Spleen (tissue), 7 donors: ENCODE results near the gene PRR15L.

ENCODE experiments used
- CTCF ChIP-seq, 11 experiments: fragments of 200-600 bp in 7 of 11; fragments of 450-650 bp in 4 of 11; sonication (generic) in 4 of 11; IDR thresholded peaks in 8 of 11; conservative IDR thresholded peaks in 3 of 11; 1 replicate in 7 of 11; 2 replicates in 4 of 11; pipeline versions ENCODE4 v1.4.0 to v1.8.0; 2016 to 2021; ENCODE audit warnings: antibody characterized with exemption in 11 of 11, inconsistent platforms in 4 of 11, mild to moderate bottlenecking in 1 of 11
- POLR2AphosphoS5 ChIP-seq, 3 donors: sonication (generic); formaldehyde crosslinking; IDR thresholded peaks; one replicate each; pipeline ENCODE4 v1.5.1; 2017; ENCODE audit warnings: antibody characterized with exemption in 3 of 3
- donor health status: DM: no; HTN: no; CAD: no; lungs with moderate emphysema.
- donor health status: DM: no; HTN: no; CAD: no.
- donor health status: DM: no; HTN: no; CAD: no.

- no peak for TF ChIP-seq CTCF (IDR thresholded peaks at IDR 0.05 in 8 of 11, conservative IDR thresholded peaks at IDR 0.05 in 3 of 11)
- TF ChIP-seq POLR2AphosphoS5 (IDR thresholded peaks at IDR 0.05), result no peak
Measured at GRCh38 chr17:48006936-48007709, 49.4 kb upstream of the PRR15L start.
